ENCODE data around the gene ARHGEF11. TPM values are rescaled to one million over a fixed set of nuclear protein-coding genes. Genes with fewer than 3 reads are reported as not detected.
"Not testable (repeated sequence)": the region's sequence is repeated elsewhere in the genome, so short reads cannot be mapped to it uniquely, and the experiment has no call there.

Gene ARHGEF11
- total RNA-seq, 1 donor from 2014 or later: 43.7 TPM

- Mint-ChIP-seq H3K27me3 (peaks cover 11% of the 10 kb centered on the region), H3K9me3 (no peaks in the 10 kb centered on the region), H3K4me3 (peak overlapping the region; percentile 35), H3K4me1 (ENCODE audit: unreplicated experiment) (no peaks in the 10 kb centered on the region), H3K36me3 (no peaks in the 10 kb centered on the region), H3K27ac (no peak overlapping the region)
- peak; percentile 75 for TF ChIP-seq CTCF (conservative IDR thresholded peaks at IDR 0.05)
- DNase-seq (ENCODE audit: extremely low spot score, unreplicated experiment): no peak
Observed at GRCh38 chr1:157073944-157074685, 28.6 kb upstream of the ARHGEF11 start.

- Mint-ChIP-seq H3K27ac (no peak overlapping the region), H3K27me3 (peaks cover 15% of the 10 kb centered on the region), H3K4me1 (ENCODE audit: unreplicated experiment) (no peaks in the 10 kb centered on the region), H3K36me3 (no peaks in the 10 kb centered on the region), H3K4me3 (no peak overlapping the region), H3K9me3 (no peaks in the 10 kb centered on the region)
- DNase-seq (ENCODE audit: extremely low spot score, unreplicated experiment): no peak
- TF ChIP-seq CTCF (conservative IDR thresholded peaks at IDR 0.05): no peak
Observed at GRCh38 chr1:157069601-157070000, 24.1 kb upstream of the ARHGEF11 start.

GRCh38 chr1:157059241-157059640, 13.7 kb upstream of the ARHGEF11 start:
- H3K36me3 Mint-ChIP-seq; H3K27ac Mint-ChIP-seq; H3K9me3 Mint-ChIP-seq; H3K27me3 Mint-ChIP-seq; H3K4me3 Mint-ChIP-seq; H3K4me1 Mint-ChIP-seq (ENCODE audit: unreplicated experiment); DNase-seq (ENCODE audit: extremely low spot score, unreplicated experiment): not testable (repeated sequence)

- DNase-seq (ENCODE audit: extremely low spot score, unreplicated experiment): no peak
- H3K36me3 Mint-ChIP-seq: no peaks in the 10 kb centered on the region
- H3K27ac Mint-ChIP-seq: no peak overlapping the region
- peaks cover 10% of the 10 kb centered on the region for H3K9me3 Mint-ChIP-seq
- no peak overlapping the region for H3K4me3 Mint-ChIP-seq
- H3K4me1 Mint-ChIP-seq (ENCODE audit: unreplicated experiment): no peaks in the 10 kb centered on the region
- no peak for TF ChIP-seq CTCF (conservative IDR thresholded peaks at IDR 0.05)
- peaks cover 6% of the 10 kb centered on the region for H3K27me3 Mint-ChIP-seq
Observed at GRCh38 chr1:157056269-157056668, 10.7 kb upstream of the ARHGEF11 start.

GRCh38 chr1:157055729-157056128, 10.2 kb upstream of the ARHGEF11 start:
- H3K4me1 Mint-ChIP-seq (ENCODE audit: unreplicated experiment); H3K4me3 Mint-ChIP-seq; H3K27ac Mint-ChIP-seq; DNase-seq (ENCODE audit: extremely low spot score, unreplicated experiment); H3K27me3 Mint-ChIP-seq; H3K9me3 Mint-ChIP-seq; H3K36me3 Mint-ChIP-seq: not testable (repeated sequence)

GRCh38 chr1:157050836-157051235, 5.3 kb upstream of the ARHGEF11 start:
- Mint-ChIP-seq H3K4me3 (no peak overlapping the region), H3K4me1 (ENCODE audit: unreplicated experiment) (peaks cover 4% of the 10 kb centered on the region), H3K27me3 (no peaks in the 10 kb centered on the region), H3K27ac (no peak overlapping the region), H3K36me3 (no peaks in the 10 kb centered on the region), H3K9me3 (peaks cover 5% of the 10 kb centered on the region)
- no peak for TF ChIP-seq CTCF (conservative IDR thresholded peaks at IDR 0.05)
- DNase-seq (ENCODE audit: extremely low spot score, unreplicated experiment): no peak

GRCh38 chr1:157047062-157047410, 1.5 kb upstream of the ARHGEF11 start:
- no peaks in the 10 kb centered on the region for H3K27me3 Mint-ChIP-seq
- H3K4me3 Mint-ChIP-seq: peak overlapping the region; percentile 82
- DNase-seq (ENCODE audit: extremely low spot score, unreplicated experiment): no peak
- peaks cover 1% of the 10 kb centered on the region for H3K9me3 Mint-ChIP-seq
- TF ChIP-seq CTCF (conservative IDR thresholded peaks at IDR 0.05): no peak
- H3K4me1 Mint-ChIP-seq (ENCODE audit: unreplicated experiment): peaks cover 34% of the 10 kb centered on the region
- peak overlapping the region; percentile 65 for H3K27ac Mint-ChIP-seq
- peaks cover under 1% of the 10 kb centered on the region for H3K36me3 Mint-ChIP-seq
